A549 (cell line): ENCODE results near the gene AMHR2. TPM values are rescaled to one million over a fixed set of nuclear protein-coding genes. Genes with fewer than 3 reads are reported as not detected.

Experiments used
- ATAC-seq, 2 experiments: fragments of 200-7000 bp in 1 of 2; fragments of >200 bp in 1 of 2; cut with Nextera tagmentation in 1 of 2; cut with Tn5 transposase in 1 of 2; 3 replicates each; pipeline versions ENCODE4 v1.8.0 to v1.9.1; 2018 to 2020; ENCODE audit warnings: mild to moderate bottlenecking in 1 of 2, moderate library complexity in 1 of 2
- CTCF ChIA-PET: fragments of 300-600 bp; sonication (Branson Sonifier 250); formaldehyde crosslinking; extraction: SDS; loops from one replicate; lab custom pipeline; 2021; ENCODE audit warnings: antibody characterized with exemption, inconsistent platforms; lab: Yijun Ruan, JAX
- POLR2A ChIA-PET: fragments of 350-600 bp; formaldehyde crosslinking; extraction: SDS; loops from one replicate; lab custom pipeline; 2021; ENCODE audit warnings: antibody characterized with exemption, inconsistent platforms; lab: Yijun Ruan, JAX
- DNase-seq, 2 experiments: peaks; one replicate each; pipeline versions ENCODE4 v3.0.0 to v3.0.0-alpha.2; 2011 to 2016; ENCODE audit warnings: low read depth in 1 of 2, low spot score in 1 of 2
- FAIRE-seq: peaks from 2 replicates; lab custom pipeline; 2011; peaks lifted over from hg19 to GRCh38; lab: Jason Lieb, UNC
- H3K27ac ChIP-seq, 2 experiments: fragments of >200 bp; sonication (Bioruptor Twin); formaldehyde crosslinking; 3 replicates each; pipeline ENCODE4 v1.5.1; 2016 to 2017
- H3K4me1 ChIP-seq: fragments of >200 bp; sonication (Bioruptor Twin); formaldehyde crosslinking; 3 replicates; pipeline ENCODE4 v1.6.1; 2016
- H3K4me2 ChIP-seq: fragments of >200 bp; sonication (Bioruptor Twin); formaldehyde crosslinking; 3 replicates; pipeline ENCODE4 v1.6.1; 2016
- H3K4me3 ChIP-seq: fragments of >200 bp; sonication (Bioruptor Twin); formaldehyde crosslinking; 3 replicates; pipeline ENCODE4 v1.5.1; 2016
- H3K9me3 ChIP-seq: fragments of >200 bp; sonication (Bioruptor Twin); formaldehyde crosslinking; 3 replicates; pipeline ENCODE4 v1.6.1; 2016
- CBX8 ChIP-seq: fragments of 200-600 bp; sonication (generic); IDR thresholded peaks from 2 replicates; pipeline ENCODE4 v1.6.1; 2016
- CHD2 ChIP-seq: fragments of 150-350 bp; IDR thresholded peaks from 2 replicates; pipeline ENCODE4 v1.6.1; 2014; ENCODE audit warnings: low read length; ENCODE audit not compliant: partially characterized antibody
- EHF ChIP-seq: fragments of 250-450 bp; sonication (Bioruptor Pico); IDR thresholded peaks from 2 replicates; pipeline ENCODE4 v1.5.0; 2020; ENCODE audit warnings: mild to moderate bottlenecking
- FOSB ChIP-seq: fragments of 250-450 bp; sonication (Bioruptor Pico); IDR thresholded peaks from 2 replicates; pipeline ENCODE4 v1.5.0; 2020; ENCODE audit warnings: mild to moderate bottlenecking, moderate library complexity
- FOXS1 ChIP-seq: fragments of 250-450 bp; sonication (Bioruptor Pico); IDR thresholded peaks from 2 replicates; pipeline ENCODE4 v1.5.0; 2020; ENCODE audit warnings: mild to moderate bottlenecking, moderate library complexity
- HDAC2 ChIP-seq: fragments of 200-600 bp; sonication (generic); IDR thresholded peaks from 2 replicates; pipeline ENCODE4 v1.6.1; 2016
- HOXA7 ChIP-seq: fragments of 250-450 bp; sonication (Bioruptor Pico); IDR thresholded peaks from 2 replicates; pipeline ENCODE4 v1.5.0; 2020; ENCODE audit warnings: mild to moderate bottlenecking, moderate library complexity
- KDM1A ChIP-seq: fragments of 200-600 bp; sonication (generic); IDR thresholded peaks from 2 replicates; pipeline ENCODE4 v1.6.1; 2016; ENCODE audit warnings: low read depth, mild to moderate bottlenecking
- POLR2AphosphoS2 ChIP-seq: conservative IDR thresholded peaks from 2 replicates; pipeline ENCODE4 v1.6.1; 2012; ENCODE audit warnings: low read length, improper control_type of control experiment, inconsistent platforms
- TFCP2L1 ChIP-seq: fragments of 250-450 bp; sonication (Bioruptor Pico); IDR thresholded peaks from 2 replicates; pipeline ENCODE4 v1.5.0; 2021; ENCODE audit warnings: mild to moderate bottlenecking
- ZC3H11A ChIP-seq: fragments of 450-650 bp; IDR thresholded peaks from 2 replicates; pipeline ENCODE4 v1.6.1; 2014; ENCODE audit warnings: antibody characterized with exemption, mild to moderate bottlenecking
- ZSCAN20 ChIP-seq: fragments of 250-450 bp; sonication (Bioruptor Pico); IDR thresholded peaks from 2 replicates; pipeline ENCODE4 v1.8.0; 2022; ENCODE audit warnings: mild to moderate bottlenecking, moderate library complexity
- WGBS: methylation state at CpG from one replicate; pipeline ENCODE4 v1.1.6; 2017; ENCODE audit errors: missing lambda C conversion rate; 5-methylcytosine and 5-hydroxymethylcytosine counted together
- polyA plus RNA-seq, 4 experiments: library from polyadenylated mRNA; depleted of rRNA in 3 of 4; stranded (reverse); fragments of >200 nt; fragmentation: RNase III in 1 of 4; extraction: RNeasy Plus Mini Kit Qiagen cat#74134 plus additional on column Dnase treatment in 1 of 4; gene quantifications; 2 replicates in 3 of 4; 3 replicates in 1 of 4; pipeline ENCODE4 v1.2.3, GENCODE V29; 2011 to 2017
- TF ChIP-seq, protein P1 (sequence below): fragments of 200-600 bp; sonication (generic); IDR thresholded peaks from 2 replicates; pipeline ENCODE4 v1.6.1; 2016; ENCODE audit warnings: antibody characterized with exemption, mild to moderate bottlenecking, moderate library complexity
- TF ChIP-seq, protein P2 (sequence below): fragments of 250-450 bp; sonication (Bioruptor Pico); IDR thresholded peaks from 2 replicates; pipeline ENCODE4 v1.5.0; 2021; ENCODE audit warnings: mild to moderate bottlenecking, moderate library complexity, borderline replicate concordance
- TF ChIP-seq, protein P3 (sequence below): IDR thresholded peaks from 2 replicates; pipeline ENCODE4 v1.6.1; 2012

The AMHR2 gene
- polyA plus RNA-seq, 2 of the 4 experiments (the other 2 are of a cell fraction), result 0.12 to 0.18 TPM

DNA sequence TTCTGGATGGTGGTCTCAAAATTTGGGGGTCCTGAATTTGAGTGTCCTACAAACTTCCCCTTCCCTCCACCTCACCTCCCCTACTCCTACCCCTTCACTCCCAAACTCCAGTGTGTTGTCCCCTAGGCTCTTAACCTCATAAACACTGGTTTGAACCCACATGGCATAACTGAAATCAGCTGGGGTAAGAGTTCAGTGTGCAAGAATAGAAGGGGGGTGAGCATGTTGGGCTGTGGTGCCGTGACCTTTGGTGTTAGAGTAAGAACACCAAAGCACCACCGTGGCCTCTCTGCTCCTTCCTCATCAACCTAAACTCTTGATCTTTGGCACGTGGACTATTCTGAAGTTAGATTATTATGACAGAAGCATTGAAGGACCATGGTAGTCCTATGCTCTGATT, 39.3 kb downstream of the AMHR2 start (continued):
- TF ChIP-seq, protein P1, sequence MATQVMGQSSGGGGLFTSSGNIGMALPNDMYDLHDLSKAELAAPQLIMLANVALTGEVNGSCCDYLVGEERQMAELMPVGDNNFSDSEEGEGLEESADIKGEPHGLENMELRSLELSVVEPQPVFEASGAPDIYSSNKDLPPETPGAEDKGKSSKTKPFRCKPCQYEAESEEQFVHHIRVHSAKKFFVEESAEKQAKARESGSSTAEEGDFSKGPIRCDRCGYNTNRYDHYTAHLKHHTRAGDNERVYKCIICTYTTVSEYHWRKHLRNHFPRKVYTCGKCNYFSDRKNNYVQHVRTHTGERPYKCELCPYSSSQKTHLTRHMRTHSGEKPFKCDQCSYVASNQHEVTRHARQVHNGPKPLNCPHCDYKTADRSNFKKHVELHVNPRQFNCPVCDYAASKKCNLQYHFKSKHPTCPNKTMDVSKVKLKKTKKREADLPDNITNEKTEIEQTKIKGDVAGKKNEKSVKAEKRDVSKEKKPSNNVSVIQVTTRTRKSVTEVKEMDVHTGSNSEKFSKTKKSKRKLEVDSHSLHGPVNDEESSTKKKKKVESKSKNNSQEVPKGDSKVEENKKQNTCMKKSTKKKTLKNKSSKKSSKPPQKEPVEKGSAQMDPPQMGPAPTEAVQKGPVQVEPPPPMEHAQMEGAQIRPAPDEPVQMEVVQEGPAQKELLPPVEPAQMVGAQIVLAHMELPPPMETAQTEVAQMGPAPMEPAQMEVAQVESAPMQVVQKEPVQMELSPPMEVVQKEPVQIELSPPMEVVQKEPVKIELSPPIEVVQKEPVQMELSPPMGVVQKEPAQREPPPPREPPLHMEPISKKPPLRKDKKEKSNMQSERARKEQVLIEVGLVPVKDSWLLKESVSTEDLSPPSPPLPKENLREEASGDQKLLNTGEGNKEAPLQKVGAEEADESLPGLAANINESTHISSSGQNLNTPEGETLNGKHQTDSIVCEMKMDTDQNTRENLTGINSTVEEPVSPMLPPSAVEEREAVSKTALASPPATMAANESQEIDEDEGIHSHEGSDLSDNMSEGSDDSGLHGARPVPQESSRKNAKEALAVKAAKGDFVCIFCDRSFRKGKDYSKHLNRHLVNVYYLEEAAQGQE, result no peak
- TF ChIP-seq, all 56 proteins: peak for 0

- 69% methylated on average over 5 of the region's 5 CpGs for WGBS
- ChIA-PET CTCF (interaction anchor here (0.6 to 3.3 kb wide), 9 partner anchors 9 to 176 kb away, joined by 3 to 14 read pairs (median 3); no protein-coding TSS in a partner anchor), POLR2A (interaction anchor here (1.1 to 2.8 kb wide), 3 partner anchors 9 to 13 kb away, joined by 3 to 9 read pairs (median 6); no protein-coding TSS in a partner anchor)
- H3K4me1 ChIP-seq, result peaks cover 54% of the 10 kb centered on the region; the same call in 2 of the 3 replicates
- no peak overlapping the region for H3K4me3 ChIP-seq
- no peaks in the 10 kb centered on the region for H3K9me3 ChIP-seq
- peak in 1 of 2 experiments; percentile 16; a peak in 3 of 6 replicates for ATAC-seq
- no peak for DNase-seq
- H3K4me2 ChIP-seq, result no peak overlapping the region
- FAIRE-seq, result no peak
- H3K27ac ChIP-seq, result no peak overlapping the region
- TF ChIP-seq CHD2 (no peak), POLR2AphosphoS2 (peak; percentile 40; the same call in 1 of the 2 replicates)
Measured at GRCh38 chr12:53463802-53464560, 40.3 kb downstream of the AMHR2 start.

DNA sequence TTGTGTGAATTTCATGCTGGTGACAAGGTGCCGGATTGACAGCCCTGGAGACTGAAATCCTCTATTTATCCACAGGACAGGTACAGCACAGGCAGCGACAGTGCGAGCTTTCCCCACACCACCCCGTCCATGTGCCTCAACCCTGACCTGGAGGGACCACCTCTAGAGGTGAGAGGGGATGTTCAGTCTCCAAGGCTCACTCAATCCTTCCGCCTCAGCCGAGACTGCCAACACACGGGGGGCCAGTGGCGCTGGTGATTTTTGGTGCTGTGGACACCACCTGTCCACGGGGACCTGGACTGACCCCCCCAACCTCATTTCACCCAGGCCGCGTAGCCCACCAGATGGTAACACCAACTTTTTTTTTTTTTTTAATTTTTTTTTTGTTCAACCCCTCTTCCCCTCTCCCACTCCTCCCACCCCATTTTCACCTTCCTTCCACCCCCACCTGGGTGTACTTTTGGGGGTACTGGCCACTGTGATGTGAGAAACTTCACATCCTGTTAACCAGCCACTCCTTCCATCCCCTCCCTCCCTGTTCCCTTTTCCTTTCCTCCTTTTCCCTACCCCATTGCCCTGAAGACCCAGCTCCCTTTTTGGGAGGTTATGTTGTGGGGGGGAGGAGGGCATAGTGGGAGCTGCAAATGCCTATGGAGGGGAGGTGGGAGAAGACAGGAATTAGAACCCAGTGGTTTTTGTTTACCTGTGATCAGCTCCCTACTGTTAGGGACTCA, 41.2 kb downstream of the AMHR2 start:
- DNase-seq (no peak), ATAC-seq (peak in 1 of 2 experiments; percentile 22; a peak in 3 of 6 replicates), FAIRE-seq (no peak)
- Histone ChIP-seq H3K27ac (no peak overlapping the region), H3K9me3 (no peaks in the 10 kb centered on the region), H3K4me1 (peaks cover 48% of the 10 kb centered on the region; the same call in 2 of the 3 replicates), H3K4me2 (no peak overlapping the region), H3K4me3 (no peak overlapping the region)
- ChIA-PET CTCF (interaction anchor here (0.7 to 3.3 kb wide), 9 partner anchors 9 to 177 kb away, joined by 3 to 14 read pairs (median 3); no protein-coding TSS in a partner anchor), POLR2A (interaction anchor here (1.1 to 2.8 kb wide), 4 partner anchors 8 to 12 kb away, joined by 3 to 9 read pairs (median 5); no protein-coding TSS in a partner anchor)
- 92% methylated on average over 11 of the region's 11 CpGs for WGBS
- TF ChIP-seq FOXS1 (CRISPR knock-in tag), result no peak
- no peak for TF ChIP-seq EHF (CRISPR knock-in tag)
- TF ChIP-seq ZC3H11A, result no peak
- TF ChIP-seq ZSCAN20 (CRISPR knock-in tag), result no peak
- no peak for TF ChIP-seq TFCP2L1
- TF ChIP-seq HOXA7 (CRISPR knock-in tag), result no peak
- no peak for TF ChIP-seq KDM1A
- no peak for TF ChIP-seq FOSB
- TF ChIP-seq HDAC2, result no peak
- TF ChIP-seq CBX8, result no peak
- TF ChIP-seq, protein P2, sequence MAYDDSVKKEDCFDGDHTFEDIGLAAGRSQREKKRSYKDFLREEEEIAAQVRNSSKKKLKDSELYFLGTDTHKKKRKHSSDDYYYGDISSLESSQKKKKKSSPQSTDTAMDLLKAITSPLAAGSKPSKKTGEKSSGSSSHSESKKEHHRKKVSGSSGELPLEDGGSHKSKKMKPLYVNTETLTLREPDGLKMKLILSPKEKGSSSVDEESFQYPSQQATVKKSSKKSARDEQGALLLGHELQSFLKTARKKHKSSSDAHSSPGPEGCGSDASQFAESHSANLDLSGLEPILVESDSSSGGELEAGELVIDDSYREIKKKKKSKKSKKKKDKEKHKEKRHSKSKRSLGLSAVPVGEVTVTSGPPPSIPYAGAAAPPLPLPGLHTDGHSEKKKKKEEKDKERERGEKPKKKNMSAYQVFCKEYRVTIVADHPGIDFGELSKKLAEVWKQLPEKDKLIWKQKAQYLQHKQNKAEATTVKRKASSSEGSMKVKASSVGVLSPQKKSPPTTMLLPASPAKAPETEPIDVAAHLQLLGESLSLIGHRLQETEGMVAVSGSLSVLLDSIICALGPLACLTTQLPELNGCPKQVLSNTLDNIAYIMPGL (CRISPR knock-in tag), result no peak
- TF ChIP-seq, protein P3, sequence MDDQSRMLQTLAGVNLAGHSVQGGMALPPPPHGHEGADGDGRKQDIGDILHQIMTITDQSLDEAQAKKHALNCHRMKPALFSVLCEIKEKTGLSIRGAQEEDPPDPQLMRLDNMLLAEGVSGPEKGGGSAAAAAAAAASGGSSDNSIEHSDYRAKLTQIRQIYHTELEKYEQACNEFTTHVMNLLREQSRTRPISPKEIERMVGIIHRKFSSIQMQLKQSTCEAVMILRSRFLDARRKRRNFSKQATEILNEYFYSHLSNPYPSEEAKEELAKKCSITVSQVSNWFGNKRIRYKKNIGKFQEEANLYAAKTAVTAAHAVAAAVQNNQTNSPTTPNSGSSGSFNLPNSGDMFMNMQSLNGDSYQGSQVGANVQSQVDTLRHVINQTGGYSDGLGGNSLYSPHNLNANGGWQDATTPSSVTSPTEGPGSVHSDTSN, result no peak
- TF ChIP-seq, all 56 proteins: peak for 0
